GM18508 (cell line): ENCODE data around the gene BARX2.

Experiments
- ATAC-seq: cut with Tn5 transposase; IDR thresholded peaks from one replicate; pipeline ENCODE4 v1.9.1; 2021; ENCODE audit warnings: moderate number of reproducible peaks; ENCODE audit not compliant: insufficient read depth, unreplicated experiment

Gene BARX2

GRCh38 chr11:129489249-129489648, 113.6 kb downstream of the BARX2 start:
- no peak for ATAC-seq

GRCh38 chr11:129490004-129490403, 114.4 kb downstream of the BARX2 start:
- no peak for ATAC-seq

DNA sequence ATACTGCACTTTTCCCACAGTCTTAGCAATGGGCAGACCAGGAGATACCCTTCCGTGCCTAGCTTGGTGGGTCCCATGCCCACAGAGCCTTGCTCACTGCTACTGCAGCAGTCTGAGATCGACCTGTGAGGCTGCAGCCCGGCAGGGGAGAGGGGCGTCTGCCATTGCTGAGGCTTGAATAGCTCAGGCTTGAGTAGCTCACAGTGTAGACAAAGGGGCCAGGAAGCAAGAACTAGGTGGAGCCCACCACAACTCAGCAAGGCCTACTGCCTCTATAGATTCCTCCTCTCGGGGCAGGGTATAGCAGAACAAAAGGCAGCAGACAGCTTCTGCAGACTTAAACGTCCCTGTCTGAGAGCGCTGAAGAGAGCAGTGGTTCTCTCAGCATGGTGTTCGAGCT, 118.1 kb downstream of the BARX2 start:
- ATAC-seq, result no peak
